SK-N-SH (cell line): ENCODE data around the gene GADL1.

Source experiments
- CTCF ChIP-seq: fragments of 200-600 bp; sonication (generic); IDR thresholded peaks from 2 replicates; pipeline ENCODE4 v1.6.1; 2017; ENCODE audit warnings: antibody characterized with exemption, mild to moderate bottlenecking, moderate library complexity
- ELF1 ChIP-seq: IDR thresholded peaks from 2 replicates; pipeline ENCODE4 v1.4.0; 2012
- EZH2phosphoT487 ChIP-seq: fragments of 200-600 bp; sonication (generic); IDR thresholded peaks from 2 replicates; pipeline ENCODE4 v1.6.1; 2017; ENCODE audit warnings: low read depth, mixed run types, mild to moderate bottlenecking, antibody characterized with exemption, moderate library complexity, borderline replicate concordance
- IRF3 ChIP-seq: fragments of 150-350 bp; IDR thresholded peaks from 2 replicates; pipeline ENCODE4 v1.6.1; 2016; ENCODE audit warnings: mild to moderate bottlenecking, low read depth, low read length
- MXI1 ChIP-seq: IDR thresholded peaks from 2 replicates; pipeline ENCODE4 v1.6.1; 2012; ENCODE audit warnings: mild to moderate bottlenecking, low read depth, low read length, improper control_type of control experiment
- POLR2AphosphoS5 ChIP-seq: IDR thresholded peaks from 2 replicates; pipeline ENCODE4 v1.6.1; 2012; ENCODE audit warnings: low read depth, low read length
- RFX5 ChIP-seq: IDR thresholded peaks from 2 replicates; pipeline ENCODE4 v1.6.1; 2012; ENCODE audit warnings: mild to moderate bottlenecking, improper control_type of control experiment, low read length
- SIN3A ChIP-seq: IDR thresholded peaks from 2 replicates; pipeline ENCODE4 v1.6.1; 2012; ENCODE audit warnings: low read depth, mild to moderate bottlenecking, low read length, moderate library complexity, borderline replicate concordance
- TAF1 ChIP-seq: IDR thresholded peaks from 2 replicates; pipeline ENCODE4 v1.6.1; 2012; ENCODE audit warnings: low read depth, mild to moderate bottlenecking, low read length, moderate library complexity, borderline replicate concordance
- TF ChIP-seq, protein P1 (sequence below): IDR thresholded peaks from 2 replicates; pipeline ENCODE4 v1.4.0; 2012; ENCODE audit warnings: low read depth
- TF ChIP-seq, protein P2 (sequence below): IDR thresholded peaks from 2 replicates; pipeline ENCODE4 v1.4.0; 2012; ENCODE audit warnings: low read depth, borderline replicate concordance
- TF ChIP-seq, protein P3 (sequence below): IDR thresholded peaks from 2 replicates; pipeline ENCODE4 v1.6.1; 2012; ENCODE audit warnings: mild to moderate bottlenecking, low read depth, low read length, moderate library complexity
- TF ChIP-seq, protein P4 (sequence below): fragments of 150-350 bp; IDR thresholded peaks from 2 replicates; pipeline ENCODE4 v1.6.1; 2017; ENCODE audit warnings: antibody characterized with exemption, low read length, low read depth, borderline replicate concordance

DNA sequence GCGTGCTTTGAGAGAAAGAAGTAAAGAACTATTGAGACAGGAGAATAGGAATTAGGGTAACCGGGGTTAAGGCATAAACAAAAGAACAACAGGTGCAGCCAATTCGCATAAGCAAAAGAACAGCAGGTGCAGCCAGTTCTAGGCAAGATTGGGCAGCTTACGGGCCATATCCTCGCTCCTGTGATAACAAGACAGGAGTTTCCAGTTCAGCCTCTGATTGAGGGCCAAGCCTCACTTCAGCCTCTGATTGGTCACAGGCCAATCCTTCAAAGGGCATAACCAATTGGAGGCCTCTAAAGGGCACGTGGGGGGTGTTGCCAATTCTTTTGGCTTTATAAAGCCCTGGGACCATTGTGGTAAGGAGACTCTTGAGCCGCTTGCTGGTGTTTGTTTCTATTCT, 143.5 kb downstream of the GADL1 start:
- TF ChIP-seq CTCF, result no peak
- TF ChIP-seq, protein P1, sequence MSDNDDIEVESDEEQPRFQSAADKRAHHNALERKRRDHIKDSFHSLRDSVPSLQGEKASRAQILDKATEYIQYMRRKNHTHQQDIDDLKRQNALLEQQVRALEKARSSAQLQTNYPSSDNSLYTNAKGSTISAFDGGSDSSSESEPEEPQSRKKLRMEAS, result no peak
- TF ChIP-seq RFX5, result no peak
- no peak for TF ChIP-seq TAF1
- TF ChIP-seq EZH2phosphoT487, result no peak
- TF ChIP-seq ELF1, result no peak
- TF ChIP-seq, protein P2, sequence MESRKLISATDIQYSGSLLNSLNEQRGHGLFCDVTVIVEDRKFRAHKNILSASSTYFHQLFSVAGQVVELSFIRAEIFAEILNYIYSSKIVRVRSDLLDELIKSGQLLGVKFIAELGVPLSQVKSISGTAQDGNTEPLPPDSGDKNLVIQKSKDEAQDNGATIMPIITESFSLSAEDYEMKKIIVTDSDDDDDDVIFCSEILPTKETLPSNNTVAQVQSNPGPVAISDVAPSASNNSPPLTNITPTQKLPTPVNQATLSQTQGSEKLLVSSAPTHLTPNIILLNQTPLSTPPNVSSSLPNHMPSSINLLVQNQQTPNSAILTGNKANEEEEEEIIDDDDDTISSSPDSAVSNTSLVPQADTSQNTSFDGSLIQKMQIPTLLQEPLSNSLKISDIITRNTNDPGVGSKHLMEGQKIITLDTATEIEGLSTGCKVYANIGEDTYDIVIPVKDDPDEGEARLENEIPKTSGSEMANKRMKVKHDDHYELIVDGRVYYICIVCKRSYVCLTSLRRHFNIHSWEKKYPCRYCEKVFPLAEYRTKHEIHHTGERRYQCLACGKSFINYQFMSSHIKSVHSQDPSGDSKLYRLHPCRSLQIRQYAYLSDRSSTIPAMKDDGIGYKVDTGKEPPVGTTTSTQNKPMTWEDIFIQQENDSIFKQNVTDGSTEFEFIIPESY, result no peak
- TF ChIP-seq, protein P3, sequence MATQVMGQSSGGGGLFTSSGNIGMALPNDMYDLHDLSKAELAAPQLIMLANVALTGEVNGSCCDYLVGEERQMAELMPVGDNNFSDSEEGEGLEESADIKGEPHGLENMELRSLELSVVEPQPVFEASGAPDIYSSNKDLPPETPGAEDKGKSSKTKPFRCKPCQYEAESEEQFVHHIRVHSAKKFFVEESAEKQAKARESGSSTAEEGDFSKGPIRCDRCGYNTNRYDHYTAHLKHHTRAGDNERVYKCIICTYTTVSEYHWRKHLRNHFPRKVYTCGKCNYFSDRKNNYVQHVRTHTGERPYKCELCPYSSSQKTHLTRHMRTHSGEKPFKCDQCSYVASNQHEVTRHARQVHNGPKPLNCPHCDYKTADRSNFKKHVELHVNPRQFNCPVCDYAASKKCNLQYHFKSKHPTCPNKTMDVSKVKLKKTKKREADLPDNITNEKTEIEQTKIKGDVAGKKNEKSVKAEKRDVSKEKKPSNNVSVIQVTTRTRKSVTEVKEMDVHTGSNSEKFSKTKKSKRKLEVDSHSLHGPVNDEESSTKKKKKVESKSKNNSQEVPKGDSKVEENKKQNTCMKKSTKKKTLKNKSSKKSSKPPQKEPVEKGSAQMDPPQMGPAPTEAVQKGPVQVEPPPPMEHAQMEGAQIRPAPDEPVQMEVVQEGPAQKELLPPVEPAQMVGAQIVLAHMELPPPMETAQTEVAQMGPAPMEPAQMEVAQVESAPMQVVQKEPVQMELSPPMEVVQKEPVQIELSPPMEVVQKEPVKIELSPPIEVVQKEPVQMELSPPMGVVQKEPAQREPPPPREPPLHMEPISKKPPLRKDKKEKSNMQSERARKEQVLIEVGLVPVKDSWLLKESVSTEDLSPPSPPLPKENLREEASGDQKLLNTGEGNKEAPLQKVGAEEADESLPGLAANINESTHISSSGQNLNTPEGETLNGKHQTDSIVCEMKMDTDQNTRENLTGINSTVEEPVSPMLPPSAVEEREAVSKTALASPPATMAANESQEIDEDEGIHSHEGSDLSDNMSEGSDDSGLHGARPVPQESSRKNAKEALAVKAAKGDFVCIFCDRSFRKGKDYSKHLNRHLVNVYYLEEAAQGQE, result no peak
- TF ChIP-seq IRF3, result no peak
- TF ChIP-seq SIN3A, result no peak
- no peak for TF ChIP-seq MXI1
- TF ChIP-seq, protein P4, sequence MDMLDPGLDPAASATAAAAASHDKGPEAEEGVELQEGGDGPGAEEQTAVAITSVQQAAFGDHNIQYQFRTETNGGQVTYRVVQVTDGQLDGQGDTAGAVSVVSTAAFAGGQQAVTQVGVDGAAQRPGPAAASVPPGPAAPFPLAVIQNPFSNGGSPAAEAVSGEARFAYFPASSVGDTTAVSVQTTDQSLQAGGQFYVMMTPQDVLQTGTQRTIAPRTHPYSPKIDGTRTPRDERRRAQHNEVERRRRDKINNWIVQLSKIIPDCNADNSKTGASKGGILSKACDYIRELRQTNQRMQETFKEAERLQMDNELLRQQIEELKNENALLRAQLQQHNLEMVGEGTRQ, result no peak
- no peak for TF ChIP-seq POLR2AphosphoS5
